COLO668 (cell line): ENCODE measurements around the gene PRF1.
"Not testable (repeated sequence)": the region's sequence is repeated elsewhere in the genome, so short reads cannot be mapped to it uniquely, and the experiment has no call there.

Source experiments
- DNase-seq: peaks from one replicate; lab custom pipeline; 2025; ENCODE audit not compliant: unreplicated experiment; lab: John Stamatoyannopoulos, UW

PRF1 gene

DNA sequence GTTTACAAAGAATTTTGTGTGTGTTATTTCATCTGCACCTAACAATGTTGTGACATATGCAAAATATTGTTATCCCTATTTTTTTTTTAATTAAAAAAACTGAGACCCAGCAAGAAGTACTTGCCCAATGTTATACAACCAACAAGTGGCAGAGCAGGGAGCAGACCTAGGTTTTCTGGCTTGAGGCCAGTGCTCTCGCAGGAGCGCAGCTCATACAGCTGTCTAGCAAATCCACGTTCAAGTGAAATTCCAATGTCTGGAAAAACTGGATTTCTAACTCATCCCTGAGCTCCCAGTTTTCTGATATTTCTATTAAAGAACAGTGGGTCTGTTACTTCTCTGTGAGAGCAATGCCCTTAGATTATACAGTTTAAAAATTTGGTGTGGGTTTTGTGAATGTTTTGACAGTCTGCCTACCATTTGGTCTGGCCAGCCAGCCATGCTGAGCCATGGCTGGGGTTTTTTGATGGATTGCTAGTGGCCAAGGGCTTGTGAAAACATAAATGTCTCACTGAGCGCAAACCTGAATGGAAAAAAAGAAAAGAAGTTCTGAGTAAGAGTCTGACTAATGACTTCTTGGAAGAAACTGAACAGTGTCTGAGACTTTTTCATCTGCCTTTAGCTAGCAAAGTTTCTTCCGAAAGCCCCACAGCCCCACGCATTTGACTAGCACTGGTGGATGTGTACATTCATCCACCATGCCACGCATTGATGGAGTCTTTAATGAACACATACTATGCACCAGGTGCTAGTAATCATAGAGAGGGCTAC, 15.4 kb upstream of the PRF1 start:
- DNase-seq = no peak

DNA sequence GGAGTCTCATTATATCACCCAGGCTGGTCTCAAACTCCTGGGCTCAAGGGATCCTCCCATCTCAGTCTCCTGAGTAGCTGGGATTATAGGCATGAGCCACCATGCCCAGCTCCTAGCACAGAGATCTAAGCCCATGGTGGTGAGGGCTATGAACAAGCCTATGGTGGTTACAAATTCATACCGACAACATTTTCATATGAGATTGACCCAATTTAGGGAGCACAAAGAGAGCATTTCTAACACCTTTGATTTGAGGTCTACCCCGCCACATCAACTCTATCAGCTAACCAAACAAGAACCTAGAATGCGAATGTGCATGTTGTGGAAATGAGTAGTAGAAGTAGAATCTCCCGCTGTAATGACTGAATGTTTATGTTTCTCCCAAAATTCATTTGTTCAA, 14.2 kb upstream of the PRF1 start:
- no peak for DNase-seq

DNA sequence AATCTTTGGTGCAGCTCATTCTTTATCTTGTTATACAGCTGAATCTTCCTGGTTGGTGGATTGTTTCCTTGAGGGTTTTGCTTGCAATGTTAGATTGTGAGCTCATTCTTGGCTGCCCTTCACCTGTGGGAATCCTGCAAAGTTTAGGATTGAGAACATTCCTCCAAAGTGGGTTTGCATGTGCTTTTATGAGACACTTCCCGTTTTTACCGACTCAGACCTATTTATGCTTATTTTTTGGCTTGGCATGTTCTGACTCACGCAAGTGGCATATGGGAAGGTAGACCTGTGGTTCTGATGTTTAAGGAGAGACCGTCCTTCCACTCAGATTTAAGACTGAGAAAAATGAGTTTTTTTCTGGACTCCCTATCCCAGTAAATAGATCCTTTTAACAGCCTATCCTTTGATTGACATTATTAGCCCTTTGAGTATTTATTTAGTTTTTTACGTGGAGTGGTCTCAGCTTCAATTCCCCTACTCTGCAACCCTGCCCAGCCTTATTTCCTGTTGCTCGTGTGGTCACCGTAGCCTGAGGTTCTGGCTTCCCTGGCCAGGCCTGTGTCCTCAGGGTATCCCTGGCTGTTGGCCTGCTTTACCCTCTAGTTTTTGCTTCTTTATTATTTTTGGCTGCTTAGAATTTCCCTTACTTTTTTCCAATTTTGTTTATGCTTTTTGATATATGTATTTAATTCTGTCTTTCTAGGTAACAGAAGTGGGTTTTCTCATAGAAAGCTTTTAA, 13.4 kb upstream of the PRF1 start:
- DNase-seq = no peak

DNA sequence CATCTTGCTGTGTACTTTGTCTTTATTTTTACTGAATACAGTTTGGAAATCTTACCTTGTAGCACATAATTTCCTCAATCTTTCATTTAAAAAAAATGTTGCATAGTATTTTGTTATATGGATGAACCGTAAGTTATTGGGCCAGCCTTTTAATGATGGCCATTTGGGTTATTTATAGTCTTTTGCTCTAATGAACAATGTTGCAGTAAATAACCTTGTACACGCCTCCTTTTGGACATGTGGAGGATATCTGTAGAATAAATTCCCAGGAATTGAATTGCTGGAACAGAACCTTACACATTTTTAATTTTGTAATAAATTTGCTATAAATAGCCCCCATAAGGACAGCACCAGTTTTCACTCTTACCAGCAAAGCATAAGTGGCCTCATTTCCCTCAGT, 12.7 kb upstream of the PRF1 start:
- no peak for DNase-seq

DNA sequence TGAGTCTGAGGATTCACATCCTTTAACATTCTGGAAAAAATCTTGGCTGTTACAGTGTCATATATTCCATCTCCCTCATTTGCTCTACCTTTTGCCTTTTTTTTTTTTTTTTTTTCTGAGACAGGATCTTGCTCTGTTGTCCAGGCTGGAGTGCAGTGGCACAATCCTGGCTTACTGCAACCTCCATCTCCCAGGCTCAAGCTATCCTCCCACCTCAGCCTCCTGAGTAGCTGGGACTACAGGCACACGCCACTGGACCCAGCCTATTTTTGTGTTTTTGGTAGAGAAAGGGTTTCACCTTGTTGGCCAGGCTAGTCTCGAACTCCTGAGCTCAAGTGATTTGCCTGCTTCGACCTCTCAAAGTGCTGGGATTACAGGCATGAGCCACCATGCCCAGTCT, 11.8 kb upstream of the PRF1 start:
- DNase-seq = not testable (repeated sequence)

DNA sequence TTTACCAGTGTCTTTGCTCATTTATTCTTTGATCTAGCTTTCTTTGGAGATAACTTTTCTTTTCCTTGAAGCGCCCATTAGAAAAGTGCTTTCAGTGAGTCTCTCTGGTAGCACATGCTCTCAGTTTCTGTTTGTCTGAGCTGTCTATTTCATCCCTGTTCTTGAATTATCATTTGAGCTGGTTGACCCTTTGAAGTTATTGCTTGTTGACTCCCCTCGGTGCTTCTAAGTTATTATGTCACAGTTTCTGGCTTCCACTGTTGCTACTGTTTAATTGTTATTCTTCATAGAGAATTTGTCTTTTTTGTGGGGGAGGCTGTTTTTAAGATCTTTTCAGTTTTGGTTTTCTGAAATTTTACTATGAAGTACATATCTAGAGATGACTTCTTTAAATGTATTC, 11.4 kb upstream of the PRF1 start:
- no peak for DNase-seq

DNA sequence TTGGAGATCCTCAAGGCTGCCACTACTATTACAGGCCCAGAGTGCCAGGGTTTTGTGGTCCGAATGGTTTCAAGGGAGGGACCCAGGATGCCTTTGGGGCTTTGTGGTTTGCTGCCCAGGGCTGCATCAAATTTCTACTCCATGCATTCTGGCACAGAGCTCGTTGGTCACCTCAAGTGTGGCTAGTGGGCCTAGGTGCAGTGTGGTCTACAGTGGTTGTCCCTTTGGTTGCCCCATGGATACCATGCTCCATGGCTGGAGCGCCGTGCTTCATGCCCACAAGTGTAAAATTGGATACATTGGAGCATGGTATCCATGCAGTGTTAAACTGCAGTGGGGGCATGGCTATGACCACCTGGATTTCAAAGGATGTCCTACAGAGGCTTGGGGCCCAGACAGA, 5.4 kb upstream of the PRF1 start:
- DNase-seq = no peak

DNA sequence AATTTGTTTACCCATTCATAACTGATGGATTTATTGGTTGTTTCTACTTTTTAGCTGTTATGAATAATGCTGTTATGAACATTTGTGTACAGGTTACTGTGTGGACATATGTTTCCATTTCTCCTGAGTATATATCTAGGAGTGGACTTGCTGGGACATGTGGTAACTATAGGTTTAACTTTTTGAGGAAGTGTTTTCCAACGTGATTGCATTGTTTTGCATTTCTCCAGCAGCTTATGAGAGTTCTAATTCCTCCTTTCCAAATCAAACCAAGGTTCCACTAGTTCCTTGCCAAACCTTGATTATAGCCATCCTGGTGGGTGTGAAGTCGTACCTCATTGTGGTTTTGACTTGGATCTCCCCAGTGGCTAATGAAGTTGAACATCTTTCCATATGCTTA, 2.6 kb upstream of the PRF1 start:
- no peak for DNase-seq

DNA sequence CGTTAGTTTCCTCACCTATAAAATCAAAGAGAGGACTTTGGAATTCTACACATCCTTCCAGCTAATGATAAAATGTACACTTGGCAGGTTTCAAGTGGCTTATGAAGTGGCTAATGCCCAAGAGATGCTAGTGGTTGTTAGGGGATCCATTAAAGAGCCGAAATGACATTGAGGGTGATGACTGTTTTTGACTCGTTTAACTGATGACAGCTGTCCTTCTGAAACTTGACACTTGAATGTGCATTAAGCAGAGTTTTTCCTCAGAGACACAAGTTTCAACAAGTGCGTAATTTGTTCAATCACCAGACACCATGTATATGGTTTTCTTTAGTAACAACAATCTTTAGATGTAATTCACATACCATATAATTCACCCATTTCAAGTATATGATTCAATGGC, 1.6 kb upstream of the PRF1 start:
- DNase-seq = no peak

DNA sequence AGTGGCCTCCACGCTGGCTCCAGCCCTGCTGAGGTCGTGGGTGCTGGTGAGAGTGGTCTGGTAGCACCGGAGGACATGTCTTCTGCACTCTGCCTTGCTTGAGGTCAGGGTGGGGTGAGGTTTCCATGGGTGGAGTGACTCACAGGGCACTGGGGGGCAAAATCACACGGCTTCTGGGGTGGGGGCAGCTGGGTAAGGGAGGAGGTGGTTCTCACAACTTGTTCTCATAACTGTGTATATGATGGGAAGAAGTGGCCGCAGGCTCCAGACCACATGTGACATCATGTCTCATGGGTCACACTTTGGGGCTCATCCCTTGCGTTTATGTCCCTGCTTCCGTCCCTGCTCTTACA, 884 bp upstream of the PRF1 start:
- no peak for DNase-seq

DNA sequence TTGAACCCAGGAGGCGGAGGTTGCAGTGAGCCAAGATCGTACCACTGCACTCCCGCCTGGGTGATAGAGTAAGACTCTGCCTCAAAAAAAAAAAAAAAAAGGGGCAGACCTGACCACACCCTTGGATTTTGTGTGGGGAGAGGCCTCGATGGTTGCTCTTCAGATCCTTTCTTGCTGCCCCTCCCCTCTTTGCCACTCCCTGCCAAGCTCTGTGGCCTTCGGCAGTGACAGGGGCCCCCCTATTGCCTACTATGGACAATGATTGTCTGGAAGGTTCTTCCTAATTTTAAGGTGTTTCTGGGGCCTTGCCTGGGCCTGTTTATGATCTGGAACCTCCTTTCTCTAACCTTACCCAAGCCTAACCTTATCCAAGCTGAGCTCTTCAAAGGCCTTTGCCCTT, 795 bp downstream of the PRF1 start:
- no peak for DNase-seq

DNA sequence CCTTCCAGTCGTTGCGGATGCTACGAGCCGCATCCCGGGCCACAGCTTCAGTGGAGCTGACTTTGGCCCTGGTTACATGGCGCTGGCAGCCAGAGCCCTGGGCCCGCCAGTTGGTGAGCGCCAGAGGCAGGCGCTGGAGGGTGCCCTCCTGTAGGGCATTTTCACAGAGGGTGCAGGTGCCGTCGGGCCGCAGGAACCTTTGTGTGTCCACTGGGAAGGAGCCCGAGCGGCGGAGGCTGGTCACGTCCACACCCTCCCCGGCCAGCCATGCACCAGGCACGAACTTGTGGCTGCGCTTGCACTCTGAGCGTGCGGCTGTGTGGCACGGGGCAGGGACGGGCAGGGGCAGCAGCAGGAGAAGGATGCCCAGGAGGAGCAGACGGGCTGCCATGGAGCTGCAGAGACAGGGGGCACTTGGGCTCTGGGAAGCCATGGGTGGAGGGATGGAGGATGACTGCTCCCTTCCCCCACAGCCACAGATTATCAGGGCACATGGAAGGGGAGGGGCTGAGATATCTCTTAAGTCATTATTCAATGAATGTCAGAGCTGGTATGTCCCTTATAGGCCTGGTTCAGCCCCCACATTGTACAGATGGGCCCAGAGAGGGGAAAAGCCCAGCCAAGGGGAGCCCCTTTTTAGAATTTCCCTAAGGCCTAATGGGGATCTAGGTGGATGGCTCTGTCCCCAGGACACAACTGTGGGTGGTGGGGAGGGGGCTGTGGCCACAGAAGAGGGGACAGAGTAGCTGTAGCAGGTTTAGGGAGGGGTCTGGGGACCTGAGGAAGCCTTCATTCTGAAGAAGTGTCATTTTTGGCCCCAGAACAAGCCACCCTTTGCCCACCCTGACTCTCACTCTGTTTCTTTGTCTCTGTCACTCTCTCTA, 1.8 kb downstream of the PRF1 start:
- no peak for DNase-seq

DNA sequence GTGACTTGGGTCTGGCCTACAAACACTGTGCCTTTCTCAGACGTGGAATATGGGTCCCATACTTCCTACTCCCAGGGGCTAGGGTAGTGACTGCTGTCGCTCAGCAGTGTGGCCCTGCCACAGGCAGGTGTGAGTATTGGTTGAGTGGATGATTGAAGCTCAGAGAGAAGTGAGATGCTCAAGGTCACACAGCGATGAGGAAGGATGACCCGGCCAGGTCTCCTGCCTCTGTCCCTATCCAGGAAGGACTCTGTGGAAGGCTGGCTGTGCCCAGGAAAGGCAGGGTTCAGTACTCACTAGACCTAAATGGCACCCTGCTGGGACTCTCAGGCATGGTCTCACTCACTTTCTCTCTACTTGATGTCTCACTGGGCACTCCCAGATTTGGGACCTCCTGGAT, 2.8 kb downstream of the PRF1 start:
- no peak for DNase-seq

DNA sequence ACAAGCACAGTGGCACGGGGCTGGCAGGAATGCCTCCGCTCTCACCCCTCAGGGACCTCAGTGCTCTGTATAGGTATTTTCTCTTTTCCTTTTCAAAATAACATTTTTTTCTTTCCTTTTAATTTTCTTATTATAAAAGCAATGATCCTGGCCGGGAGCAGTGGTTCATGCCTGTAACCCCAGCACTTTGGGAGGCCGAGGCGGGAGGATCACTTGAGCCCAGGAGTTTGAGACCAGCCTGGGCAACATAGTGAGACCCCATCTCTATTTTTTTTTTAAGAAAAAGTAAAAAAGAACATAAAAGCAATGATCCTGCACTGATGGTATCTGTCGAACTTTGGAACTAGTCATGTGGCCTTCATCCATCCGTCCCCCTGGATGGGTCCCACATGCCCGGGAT, 3.2 kb downstream of the PRF1 start:
- DNase-seq = no peak

DNA sequence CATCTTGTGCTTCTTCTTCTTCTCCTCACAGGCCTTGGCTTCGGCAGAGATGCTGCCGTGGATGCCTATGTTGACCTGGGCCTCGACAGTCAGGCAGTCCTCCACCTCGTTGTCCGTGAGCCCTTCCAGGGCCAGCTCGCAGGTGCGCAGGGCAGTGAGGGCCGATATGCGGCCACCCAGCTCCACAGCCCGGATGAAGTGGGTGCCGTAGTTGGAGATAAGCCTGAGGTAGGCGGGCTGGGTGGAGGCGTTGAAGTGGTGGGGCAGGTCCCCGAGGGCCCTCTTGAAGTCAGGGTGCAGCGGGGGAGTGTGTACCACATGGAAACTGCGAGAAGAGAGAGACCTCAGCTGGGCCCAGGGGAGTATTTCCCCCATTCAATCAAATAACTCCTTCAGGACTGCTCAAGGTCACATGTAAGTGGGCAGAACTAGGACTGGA, 3.7 kb downstream of the PRF1 start:
- no peak for DNase-seq

DNA sequence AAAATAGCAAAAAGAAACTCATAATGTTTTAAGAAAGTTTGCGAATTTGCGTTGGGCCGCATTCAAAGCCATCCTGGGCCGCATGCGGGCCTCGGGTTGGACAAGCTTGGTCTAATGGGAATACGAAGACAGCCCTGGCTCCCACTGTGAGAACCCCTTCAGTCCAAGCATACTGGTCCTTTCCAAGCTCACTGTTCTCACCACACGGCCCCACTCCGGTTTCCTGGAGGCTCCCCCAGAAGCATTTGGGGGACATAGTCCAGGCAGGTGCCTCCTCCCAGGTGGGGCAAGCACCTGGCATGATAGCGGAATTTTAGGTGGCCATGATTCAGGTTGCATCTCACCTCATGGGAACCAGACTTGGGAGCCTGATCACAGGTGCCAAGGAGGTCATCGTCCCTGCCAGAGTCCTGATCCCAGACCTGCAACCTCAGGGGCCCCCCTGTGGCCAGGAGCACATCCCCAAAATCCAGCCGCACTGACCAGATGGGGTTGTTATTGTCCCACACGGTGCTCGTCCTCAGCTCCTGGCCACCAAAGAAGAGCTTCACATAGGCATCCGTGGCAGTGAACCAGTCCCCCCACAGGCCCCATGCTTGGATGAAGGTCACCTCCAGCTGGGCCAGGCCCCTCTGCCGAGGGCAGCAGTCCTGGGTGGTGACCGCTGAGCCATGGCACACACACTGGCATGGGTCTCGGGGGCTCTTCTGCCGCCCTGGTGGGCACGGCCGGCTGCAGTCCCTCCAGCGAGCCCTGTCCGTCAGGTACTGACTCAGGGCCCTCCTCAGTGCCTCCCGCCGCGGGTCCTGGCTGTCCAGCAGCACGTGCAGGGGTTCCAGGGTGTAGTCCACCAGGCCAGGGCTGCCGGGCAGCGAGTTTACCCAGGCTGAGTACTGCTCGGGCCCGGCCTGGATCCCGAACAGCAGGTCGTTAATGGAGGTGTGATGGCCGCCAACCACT, 4.4 kb downstream of the PRF1 start:
- no peak for DNase-seq

DNA sequence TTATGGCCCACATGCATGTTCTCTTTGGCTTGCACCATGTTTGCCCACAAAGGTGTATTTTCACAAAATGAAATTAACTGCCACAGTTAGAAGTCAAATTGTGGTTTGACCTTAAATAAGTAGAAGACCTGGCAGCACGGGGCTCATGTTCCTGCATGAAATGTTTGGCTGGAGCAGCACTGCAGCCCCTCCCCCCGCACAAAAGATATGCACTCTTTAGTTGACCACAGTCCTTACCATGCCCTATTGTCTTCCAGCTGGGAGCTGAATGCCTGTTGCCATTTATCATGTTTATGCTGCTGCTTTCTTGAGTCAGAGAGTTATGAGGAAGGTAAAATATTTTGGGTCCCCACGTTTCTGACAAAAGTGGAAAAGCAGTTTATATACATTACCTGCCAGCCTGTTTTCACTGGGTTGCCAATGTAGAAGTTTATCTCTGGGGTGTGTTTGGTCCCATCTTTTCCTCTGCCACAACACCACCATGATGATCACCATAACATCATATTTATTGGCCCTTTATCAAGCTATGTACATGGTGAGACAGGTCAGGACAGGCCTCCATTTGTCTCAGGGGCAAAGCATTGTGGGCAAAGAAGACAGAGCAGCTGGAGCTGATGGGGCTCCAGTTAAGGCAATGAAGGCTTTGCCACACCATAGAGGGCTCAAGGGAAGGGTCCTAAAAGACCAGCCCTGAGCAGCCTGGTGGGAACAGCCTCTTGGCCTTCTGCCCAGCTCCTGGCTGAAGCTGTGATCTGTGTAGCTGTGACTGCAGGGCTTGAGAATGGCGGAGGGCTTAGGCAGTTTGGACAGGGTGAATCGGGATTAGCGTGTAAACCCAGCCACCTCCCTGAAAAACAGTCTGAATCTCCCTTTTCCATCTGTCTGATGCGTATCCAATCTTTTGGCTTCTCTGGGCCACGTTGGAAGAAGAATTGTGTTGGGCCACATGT, 5.4 kb downstream of the PRF1 start:
- DNase-seq = no peak

DNA sequence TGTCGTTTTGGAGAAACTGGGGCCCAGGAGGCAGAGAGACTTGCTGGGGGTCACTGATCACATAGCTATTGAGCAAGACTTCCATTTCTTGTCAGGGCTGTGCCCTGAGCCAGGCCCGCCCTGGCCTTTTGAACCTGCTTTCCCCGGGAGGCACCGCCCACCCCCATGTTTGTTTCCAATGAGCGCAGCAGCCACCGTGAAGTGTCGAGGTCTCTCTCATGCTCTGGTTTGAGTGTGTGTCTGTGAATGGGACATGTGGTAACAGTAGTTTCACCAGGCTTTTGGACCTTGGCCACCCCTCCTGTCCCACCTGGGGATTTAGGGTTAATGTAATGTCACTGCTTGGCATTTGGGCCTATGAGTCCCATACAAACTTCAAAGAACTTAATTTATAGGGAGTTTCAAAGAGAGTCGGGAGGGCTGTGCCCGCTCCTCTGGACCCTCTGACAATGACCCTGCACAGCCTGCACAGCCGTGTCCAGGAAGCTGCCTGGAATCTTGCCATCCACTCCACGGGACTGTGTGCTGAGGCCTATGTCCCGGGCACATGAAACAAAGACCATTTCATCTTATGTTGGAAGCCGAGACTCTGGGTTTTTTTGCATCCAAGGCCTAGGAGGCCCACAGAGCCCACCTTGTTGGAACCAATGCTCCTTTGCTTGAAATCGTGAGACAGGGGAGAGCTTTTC, 6.3 kb downstream of the PRF1 start:
- no peak for DNase-seq

DNA sequence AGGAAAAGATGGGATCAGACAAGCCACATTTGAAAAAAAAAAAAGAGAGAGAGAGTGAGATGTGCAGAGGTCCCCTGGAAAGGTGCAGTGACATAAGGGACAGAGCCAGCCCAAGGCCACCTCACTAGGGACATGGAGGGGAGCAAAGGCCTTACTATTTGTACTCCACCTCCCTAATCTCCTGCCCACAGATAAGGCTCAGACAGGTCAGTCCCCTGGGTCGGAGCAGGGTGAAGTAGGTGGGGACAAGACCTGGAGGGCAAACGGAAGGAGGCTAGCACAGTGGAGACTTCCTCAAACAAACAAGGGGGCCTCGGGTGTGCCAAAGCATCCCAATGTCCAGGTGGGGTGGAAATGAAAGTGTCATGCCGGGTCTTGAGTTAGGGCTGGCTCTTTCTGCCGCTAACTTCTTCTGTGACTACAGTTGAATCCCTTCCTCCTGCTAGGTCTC, 7.0 kb downstream of the PRF1 start:
- DNase-seq = no peak
